Activated T-cell treated with anti-CD3 and anti-CD28 coated beads for 24 hours (primary cell): ENCODE data around the gene TMPRSS6.
A peak's percentile ranks its signal among the peaks of the same experiment; 100 is the strongest.

ENCODE experiments used
- DNase-seq: peaks from one replicate; pipeline ENCODE4 v3.0.0-alpha.2; 2020; ENCODE audit warnings: low read depth

Gene TMPRSS6

GRCh38 chr22:37117092-37117491, 7.6 kb upstream of the TMPRSS6 start:
- no peak for DNase-seq

- DNase-seq = no peak
Observed at GRCh38 chr22:37115032-37115431, 5.5 kb upstream of the TMPRSS6 start.

GRCh38 chr22:37113757-37114156, 4.2 kb upstream of the TMPRSS6 start:
- DNase-seq = no peak

GRCh38 chr22:37112084-37112728, 2.7 kb upstream of the TMPRSS6 start:
- DNase-seq = no peak

GRCh38 chr22:37111156-37111717, 1.7 kb upstream of the TMPRSS6 start:
- DNase-seq = no peak

GRCh38 chr22:37107816-37108621, 1.5 kb downstream of the TMPRSS6 start:
- DNase-seq = no peak

- no peak for DNase-seq
Observed at GRCh38 chr22:37105990-37106389, 3.5 kb downstream of the TMPRSS6 start.

- no peak for DNase-seq
Observed at GRCh38 chr22:37105154-37105553, 4.4 kb downstream of the TMPRSS6 start.

- no peak for DNase-seq
Observed at GRCh38 chr22:37103656-37104452, 5.7 kb downstream of the TMPRSS6 start.

- no peak for DNase-seq
Observed at GRCh38 chr22:37103151-37103550, 6.4 kb downstream of the TMPRSS6 start.

GRCh38 chr22:37101311-37102066, 8.0 kb downstream of the TMPRSS6 start:
- DNase-seq = no peak

GRCh38 chr22:37100589-37101127, 8.9 kb downstream of the TMPRSS6 start:
- no peak for DNase-seq

- no peak for DNase-seq
Observed at GRCh38 chr22:37098976-37099591, 10.4 kb downstream of the TMPRSS6 start.

GRCh38 chr22:37097346-37097745, 12.2 kb downstream of the TMPRSS6 start:
- no peak for DNase-seq

GRCh38 chr22:37095113-37095512, 14.4 kb downstream of the TMPRSS6 start:
- DNase-seq = peak; percentile 71

GRCh38 chr22:37094239-37094638, 15.3 kb downstream of the TMPRSS6 start:
- no peak for DNase-seq

- no peak for DNase-seq
Observed at GRCh38 chr22:37092997-37093396, 16.5 kb downstream of the TMPRSS6 start.

- no peak for DNase-seq
Observed at GRCh38 chr22:37091994-37092393, 17.5 kb downstream of the TMPRSS6 start.

GRCh38 chr22:37090920-37091695, 18.4 kb downstream of the TMPRSS6 start:
- no peak for DNase-seq

GRCh38 chr22:37089434-37089833, 20.1 kb downstream of the TMPRSS6 start:
- no peak for DNase-seq
